LHCN-M2 (cell line): ENCODE results near the gene SKA3. TPM values are rescaled to one million over a fixed set of nuclear protein-coding genes. Genes with fewer than 3 reads are reported as not detected.
A peak's percentile ranks its signal among the peaks of the same experiment; 100 is the strongest.

ENCODE experiments used
- DNase-seq: peaks from one replicate; pipeline ENCODE4 v3.0.0-alpha.2; 2012; ENCODE audit warnings: low read depth
- total RNA-seq: library from RNA; depleted of rRNA; stranded (reverse); fragments of >200 nt; gene quantifications from 2 replicates; pipeline ENCODE4 v1.2.3, GENCODE V29; 2014; rRNA removed

The SKA3 gene
- total RNA-seq, 1 experiment from 2014 or later = 40.0 TPM

DNA sequence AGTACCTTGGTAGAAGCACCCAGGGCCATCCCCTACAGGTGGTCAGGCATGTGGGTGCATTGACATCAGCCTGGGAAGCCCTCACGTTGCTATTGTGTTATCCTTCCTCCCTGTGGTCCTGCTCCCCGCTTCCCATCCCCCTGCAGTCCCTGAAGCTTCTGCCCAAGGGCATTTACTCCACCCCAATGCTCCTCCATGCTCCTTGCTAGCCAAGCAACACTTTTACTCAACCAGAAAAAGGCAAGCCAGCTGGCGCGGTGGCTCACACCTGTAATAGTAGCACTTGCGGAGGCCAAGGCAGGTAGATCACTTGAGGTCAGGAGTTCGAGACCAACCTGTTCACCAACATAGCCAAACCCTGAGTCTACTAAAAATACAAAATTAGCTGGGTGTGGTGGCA lies 60.2 kb downstream of the SKA3 start:
- DNase-seq = no peak

DNA sequence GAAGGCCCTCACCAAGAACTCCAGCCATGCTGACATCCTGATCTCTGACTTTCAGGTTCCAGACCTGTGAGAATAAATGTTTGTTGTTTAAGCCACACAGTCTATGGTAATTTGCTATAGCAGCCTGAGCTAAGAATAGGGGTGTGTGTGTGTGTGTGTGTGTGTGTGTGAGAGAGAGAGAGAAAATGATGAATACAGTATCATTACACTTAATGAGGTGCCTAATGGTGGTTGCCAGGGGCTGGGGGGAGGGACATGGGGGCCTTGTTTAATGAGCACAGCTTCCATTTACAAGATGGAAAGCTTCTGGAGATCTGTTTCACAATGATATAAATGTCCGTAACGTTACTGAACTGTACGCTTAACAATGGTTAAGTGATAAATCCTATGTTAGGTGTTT lies 61.1 kb downstream of the SKA3 start:
- DNase-seq = no peak

DNA sequence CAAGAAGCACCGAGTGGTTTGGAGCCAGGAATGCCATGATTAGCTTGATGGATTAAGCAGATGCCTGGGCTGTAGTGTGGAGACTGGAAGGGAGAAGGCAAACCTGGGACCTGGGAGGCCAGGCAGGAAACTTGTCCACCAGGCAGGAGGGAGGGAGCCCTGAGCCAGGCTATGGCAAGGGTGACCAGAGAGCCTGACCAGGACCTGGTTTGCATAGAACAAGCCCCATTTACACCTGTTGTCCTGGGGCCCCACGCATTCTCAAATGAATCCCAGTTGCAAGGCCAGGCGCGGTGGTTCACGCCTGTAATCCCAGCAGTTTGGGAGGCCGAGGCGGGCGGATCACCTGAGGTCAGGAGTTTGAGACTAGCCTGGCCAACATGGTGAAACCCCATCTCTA lies 64.8 kb downstream of the SKA3 start:
- no peak for DNase-seq

DNA sequence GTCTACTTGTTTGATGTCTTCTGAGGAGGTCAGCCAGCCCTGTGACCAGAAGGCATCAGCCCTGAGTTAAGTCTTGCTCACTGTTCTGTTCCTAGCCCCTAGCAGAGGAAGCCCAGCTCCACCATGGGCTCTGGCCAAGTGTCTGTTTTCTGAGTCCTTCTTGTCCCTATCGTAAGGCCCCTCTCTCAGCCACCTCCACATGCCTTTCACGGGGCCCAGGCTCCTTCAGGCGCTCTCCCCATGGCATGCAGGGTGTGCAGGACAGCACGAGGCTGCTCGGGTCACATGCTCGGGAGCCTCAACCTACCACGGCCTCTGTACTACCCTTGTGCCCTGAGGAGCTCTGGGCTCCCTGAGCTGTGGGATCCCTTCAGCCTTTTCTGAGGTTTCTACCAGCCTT lies 67.2 kb downstream of the SKA3 start:
- no peak for DNase-seq

DNA sequence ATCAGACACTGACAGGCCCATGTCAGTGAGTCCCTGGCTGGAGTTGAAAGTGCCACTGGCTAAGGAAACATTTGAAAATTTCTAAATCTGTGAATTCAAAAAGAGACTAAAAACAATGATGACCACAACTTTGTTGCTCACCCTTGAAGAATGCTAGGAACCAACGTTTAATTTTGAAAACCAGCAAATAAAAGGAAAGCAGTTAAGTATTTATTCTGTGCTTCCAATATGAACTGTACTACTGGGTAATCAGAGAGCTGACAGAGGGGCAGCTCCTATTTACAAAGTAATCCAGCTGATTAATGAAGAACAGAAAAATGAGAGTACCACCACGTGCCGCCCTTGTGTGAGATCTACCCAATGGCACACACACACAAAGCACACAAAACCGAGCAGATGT lies 70.3 kb downstream of the SKA3 start:
- peak; percentile 78 for DNase-seq

DNA sequence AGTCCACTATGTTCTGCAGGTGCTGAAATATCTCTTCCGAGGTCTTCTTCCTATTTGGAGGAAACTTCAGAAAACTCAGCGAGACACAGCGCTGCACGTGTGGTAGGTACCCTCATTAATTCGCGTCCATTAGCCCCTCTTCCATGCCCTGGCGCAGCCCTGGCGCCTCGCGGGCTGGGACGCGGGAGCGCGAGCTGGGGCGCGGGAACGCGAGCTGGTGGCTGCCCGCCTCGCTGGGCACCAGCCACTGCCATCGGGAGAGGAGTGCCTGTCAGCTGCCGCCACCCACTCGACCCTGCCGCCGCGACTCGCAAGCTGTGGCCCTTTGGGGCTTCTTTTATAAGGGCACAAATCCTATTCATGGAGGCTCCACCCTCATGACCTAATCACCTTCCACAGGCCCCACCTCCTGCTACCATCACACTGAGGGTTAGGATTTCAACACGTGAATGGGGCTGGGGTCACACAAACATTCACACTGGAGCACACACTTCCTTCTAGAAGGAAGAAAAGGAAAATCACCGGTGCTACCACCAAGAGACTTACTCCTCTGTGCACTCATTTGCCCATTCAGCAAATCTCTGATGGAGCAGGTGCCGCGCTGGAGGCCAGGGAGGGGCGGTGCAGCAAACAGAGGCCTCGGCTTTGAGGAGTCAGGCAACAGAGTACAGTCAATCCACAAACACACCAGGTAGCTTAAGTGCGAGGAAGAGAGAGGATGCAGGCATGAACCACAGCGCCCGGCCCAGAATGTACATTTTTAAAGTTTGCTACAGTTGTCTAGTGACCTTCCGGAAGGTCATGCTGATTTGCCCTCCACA lies 71.9 kb downstream of the SKA3 start:
- DNase-seq = no peak

Other genes starting within 250 kb of the SKA3 start
- gene LATS2, start 115.0 kb downstream of the SKA3 start, total RNA-seq = 14.6 and 18.8 TPM in 2 replicates
- gene SAP18, start 36.4 kb downstream of the SKA3 start, total RNA-seq = 46.6 and 60.3 TPM in 2 replicates
- 32.3 and 34.9 TPM in 2 replicates for gene MRPL57, start 106 bp upstream of the SKA3 start, total RNA-seq